BE2C (cell line): Measurements from ENCODE around the gene CBARP.

Experiments
- DNase-seq: peaks from one replicate; pipeline ENCODE4 v3.0.0-alpha.2; 2020
- H3K27me3 ChIP-seq: fragments of 250-450 bp; sonication (Bioruptor Pico); 2 replicates; pipeline ENCODE4 v1.5.1; 2020; ENCODE audit warnings: mild to moderate bottlenecking
- H3K36me3 ChIP-seq: fragments of 250-450 bp; sonication (Bioruptor Pico); 2 replicates; pipeline ENCODE4 v1.5.1; 2020; ENCODE audit warnings: mild to moderate bottlenecking
- H3K4me1 ChIP-seq: fragments of 250-450 bp; sonication (Bioruptor Pico); 2 replicates; pipeline ENCODE4 v1.5.1; 2020
- H3K4me3 ChIP-seq: 2 replicates; pipeline ENCODE4 v1.5.1; 2011; ENCODE audit warnings: low read depth, low read length
- H3K9me3 ChIP-seq: fragments of 250-450 bp; sonication (Bioruptor Pico); 2 replicates; pipeline ENCODE4 v1.5.1; 2020
- TF ChIP-seq, protein P1 (sequence below): IDR thresholded peaks from 2 replicates; pipeline ENCODE4 v1.5.1; 2012; ENCODE audit warnings: mild to moderate bottlenecking, low read depth, low read length

The CBARP gene

GRCh38 chr19:1182068-1182467 is 55.7 kb downstream of the CBARP start:
- Histone ChIP-seq H3K9me3 (no peaks in the 10 kb centered on the region), H3K27me3 (no peaks in the 10 kb centered on the region), H3K4me3 (no peak overlapping the region), H3K4me1 (no peaks in the 10 kb centered on the region), H3K36me3 (no peaks in the 10 kb centered on the region)
- TF ChIP-seq, protein P1, sequence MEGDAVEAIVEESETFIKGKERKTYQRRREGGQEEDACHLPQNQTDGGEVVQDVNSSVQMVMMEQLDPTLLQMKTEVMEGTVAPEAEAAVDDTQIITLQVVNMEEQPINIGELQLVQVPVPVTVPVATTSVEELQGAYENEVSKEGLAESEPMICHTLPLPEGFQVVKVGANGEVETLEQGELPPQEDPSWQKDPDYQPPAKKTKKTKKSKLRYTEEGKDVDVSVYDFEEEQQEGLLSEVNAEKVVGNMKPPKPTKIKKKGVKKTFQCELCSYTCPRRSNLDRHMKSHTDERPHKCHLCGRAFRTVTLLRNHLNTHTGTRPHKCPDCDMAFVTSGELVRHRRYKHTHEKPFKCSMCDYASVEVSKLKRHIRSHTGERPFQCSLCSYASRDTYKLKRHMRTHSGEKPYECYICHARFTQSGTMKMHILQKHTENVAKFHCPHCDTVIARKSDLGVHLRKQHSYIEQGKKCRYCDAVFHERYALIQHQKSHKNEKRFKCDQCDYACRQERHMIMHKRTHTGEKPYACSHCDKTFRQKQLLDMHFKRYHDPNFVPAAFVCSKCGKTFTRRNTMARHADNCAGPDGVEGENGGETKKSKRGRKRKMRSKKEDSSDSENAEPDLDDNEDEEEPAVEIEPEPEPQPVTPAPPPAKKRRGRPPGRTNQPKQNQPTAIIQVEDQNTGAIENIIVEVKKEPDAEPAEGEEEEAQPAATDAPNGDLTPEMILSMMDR, result no peak
- DNase-seq, result no peak

- no peaks in the 10 kb centered on the region for H3K9me3 ChIP-seq
- no peak for DNase-seq
- no peaks in the 10 kb centered on the region for H3K36me3 ChIP-seq
- no peaks in the 10 kb centered on the region for H3K4me1 ChIP-seq
- TF ChIP-seq, protein P1, result no peak
- H3K4me3 ChIP-seq, result no peak overlapping the region
- H3K27me3 ChIP-seq, result no peaks in the 10 kb centered on the region
Measured at GRCh38 chr19:1181606-1182005, 56.2 kb downstream of the CBARP start.
